ENCODE results near the gene ERICH6B.

- TF ChIP-seq CTCF (IDR thresholded peaks at IDR 0.05; ENCODE audit: insufficient read depth, low read length, poor library complexity, severe bottlenecking) (no peak), EZH2phosphoT487 (conservative IDR thresholded peaks at IDR 0.05; ENCODE audit: low read length) (no peak)
Measured at GRCh38 chr13:45659536-45659935, 44.0 kb upstream of the ERICH6B start.

Measured in SU-DHL-6 (cell line).